Measurements from ENCODE around the gene CDH13.

- TF ChIP-seq, protein P1, sequence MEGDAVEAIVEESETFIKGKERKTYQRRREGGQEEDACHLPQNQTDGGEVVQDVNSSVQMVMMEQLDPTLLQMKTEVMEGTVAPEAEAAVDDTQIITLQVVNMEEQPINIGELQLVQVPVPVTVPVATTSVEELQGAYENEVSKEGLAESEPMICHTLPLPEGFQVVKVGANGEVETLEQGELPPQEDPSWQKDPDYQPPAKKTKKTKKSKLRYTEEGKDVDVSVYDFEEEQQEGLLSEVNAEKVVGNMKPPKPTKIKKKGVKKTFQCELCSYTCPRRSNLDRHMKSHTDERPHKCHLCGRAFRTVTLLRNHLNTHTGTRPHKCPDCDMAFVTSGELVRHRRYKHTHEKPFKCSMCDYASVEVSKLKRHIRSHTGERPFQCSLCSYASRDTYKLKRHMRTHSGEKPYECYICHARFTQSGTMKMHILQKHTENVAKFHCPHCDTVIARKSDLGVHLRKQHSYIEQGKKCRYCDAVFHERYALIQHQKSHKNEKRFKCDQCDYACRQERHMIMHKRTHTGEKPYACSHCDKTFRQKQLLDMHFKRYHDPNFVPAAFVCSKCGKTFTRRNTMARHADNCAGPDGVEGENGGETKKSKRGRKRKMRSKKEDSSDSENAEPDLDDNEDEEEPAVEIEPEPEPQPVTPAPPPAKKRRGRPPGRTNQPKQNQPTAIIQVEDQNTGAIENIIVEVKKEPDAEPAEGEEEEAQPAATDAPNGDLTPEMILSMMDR (conservative IDR thresholded peaks at IDR 0.05; ENCODE audit: low read depth, low read length), result no peak
- no peak for TF ChIP-seq EZH2 (IDR thresholded peaks at IDR 0.05; ENCODE audit: borderline replicate concordance, low read depth, low read length, poor library complexity, severe bottlenecking)
Observed at GRCh38 chr16:82980810-82981209, 354.0 kb downstream of the CDH13 start.

All from A673 (cell line).